OCI-LY1 (cell line): Measurements from ENCODE around the gene ZNF724.
"Not testable (repeated sequence)": the region's sequence is repeated elsewhere in the genome, so short reads cannot be mapped to it uniquely, and the experiment has no call there.

Source experiments
- H2AFZ ChIP-seq: fragments of 200-600 bp; sonication (generic), shearing (Covaris generic); 2 replicates; pipeline ENCODE4 v1.6.0; 2014; ENCODE audit warnings: antibody characterized with exemption, mild to moderate bottlenecking, low read length
- H3F3A ChIP-seq: fragments of 200-600 bp; sonication (generic), shearing (Covaris generic); 2 replicates; pipeline ENCODE4 v1.6.0; 2014; ENCODE audit warnings: mild to moderate bottlenecking, antibody characterized with exemption, low read length, moderate library complexity; ENCODE audit not compliant: insufficient read depth
- H3K27ac ChIP-seq: fragments of 200-600 bp; sonication (generic); 2 replicates; pipeline ENCODE4 v1.5.1; 2014; ENCODE audit warnings: low read length, mixed run types, mild to moderate bottlenecking, low read depth; ENCODE audit not compliant: poor library complexity, severe bottlenecking
- H3K27me3 ChIP-seq: fragments of 200-600 bp; sonication (generic); 2 replicates; pipeline ENCODE4 v1.6.0; 2014; ENCODE audit warnings: antibody characterized with exemption, mild to moderate bottlenecking, low read length, moderate library complexity; ENCODE audit not compliant: insufficient read depth
- H3K36me3 ChIP-seq: fragments of 200-600 bp; sonication (generic); 2 replicates; pipeline ENCODE4 v1.6.1; 2014; ENCODE audit warnings: mild to moderate bottlenecking, antibody characterized with exemption, low read length, moderate library complexity, mixed read lengths; ENCODE audit not compliant: insufficient read depth
- H3K4me1 ChIP-seq: fragments of 200-600 bp; sonication (generic); 2 replicates; pipeline ENCODE4 v1.5.1; 2014; ENCODE audit warnings: mild to moderate bottlenecking, low read length, moderate library complexity; ENCODE audit not compliant: insufficient read depth, severe bottlenecking
- H3K4me2 ChIP-seq: fragments of 200-600 bp; sonication (generic), shearing (Covaris generic); 2 replicates; pipeline ENCODE4 v1.6.1; 2014; ENCODE audit warnings: low read length
- H3K4me3 ChIP-seq: fragments of 200-600 bp; sonication (generic); 2 replicates; pipeline ENCODE4 v1.5.1; 2014; ENCODE audit warnings: low read length, low read depth, mild to moderate bottlenecking, mixed read lengths; ENCODE audit not compliant: poor library complexity, severe bottlenecking
- H3K79me2 ChIP-seq: fragments of 200-600 bp; shearing (Covaris generic); 2 replicates; pipeline ENCODE4 v1.6.1; 2016; ENCODE audit warnings: mixed run types, low read length, mixed read lengths; ENCODE audit not compliant: insufficient read depth
- H3K9ac ChIP-seq: fragments of 200-600 bp; sonication (generic), shearing (Covaris generic); 2 replicates; pipeline ENCODE4 v1.6.1; 2014; ENCODE audit warnings: mild to moderate bottlenecking, low read length, mixed read lengths
- H3K9me2 ChIP-seq: fragments of 200-600 bp; sonication (generic), shearing (Covaris generic); 2 replicates; pipeline ENCODE4 v1.6.1; 2014; ENCODE audit warnings: low read depth, mild to moderate bottlenecking, low read length, mixed read lengths
- H3K9me3 ChIP-seq: fragments of 200-600 bp; shearing (Covaris generic); 2 replicates; pipeline ENCODE4 v1.6.1; 2014; ENCODE audit warnings: low read length, mixed read lengths
- H4K20me1 ChIP-seq: fragments of 200-600 bp; sonication (generic), shearing (Covaris generic); 2 replicates; pipeline ENCODE4 v1.6.0; 2016; ENCODE audit warnings: mild to moderate bottlenecking, low read length; ENCODE audit not compliant: insufficient read depth
- EZH2 ChIP-seq: fragments of 200-600 bp; sonication (generic), shearing (Covaris generic); IDR thresholded peaks from 2 replicates; pipeline ENCODE4 v1.8.0; 2017; ENCODE audit warnings: borderline replicate concordance, mixed run types, mild to moderate bottlenecking, antibody characterized with exemption, low read length, moderate library complexity, mixed read lengths
- TF ChIP-seq, protein P1 (sequence below): fragments of 200-600 bp; sonication (generic), shearing (Covaris generic); IDR thresholded peaks from 2 replicates; pipeline ENCODE4 v1.5.1; 2017; ENCODE audit warnings: mild to moderate bottlenecking, antibody characterized with exemption, low read length, moderate library complexity, mixed read lengths

The ZNF724 gene

DNA sequence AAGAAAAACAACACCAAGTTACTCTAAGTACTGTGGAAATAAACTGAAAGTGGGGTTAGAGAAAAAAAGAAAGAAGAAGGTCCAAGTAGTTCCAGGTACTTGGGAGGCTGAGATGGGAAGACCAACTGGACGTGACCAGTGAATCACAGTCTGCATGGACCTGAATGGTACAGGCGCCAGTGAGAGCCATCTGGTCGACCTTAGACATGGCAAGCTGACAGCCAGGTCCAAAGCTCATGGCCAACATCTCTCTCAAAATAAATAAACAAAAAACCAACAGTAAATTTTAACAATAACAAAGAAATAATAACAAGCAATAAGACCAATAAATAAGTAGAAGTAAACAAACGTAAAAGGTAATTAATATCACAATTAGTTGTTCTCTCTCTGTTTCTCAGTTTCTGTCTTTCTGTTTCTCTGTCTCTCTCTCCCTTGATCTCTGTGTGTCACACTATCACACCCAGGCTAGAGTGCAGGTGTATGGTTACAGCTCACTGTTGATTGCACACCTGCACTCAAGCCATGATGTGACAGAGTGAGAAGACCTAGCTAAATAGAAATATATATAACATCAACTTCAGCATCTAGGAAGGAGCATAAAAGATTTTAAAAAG is 31.6 kb upstream of the ZNF724 start:
- no peaks in the 10 kb centered on the region for H3K4me1 ChIP-seq
- H3K9me3 ChIP-seq, result no peaks in the 10 kb centered on the region; the same call in 1 of the 2 replicates
- no peak for TF ChIP-seq EZH2
- TF ChIP-seq, protein P1, sequence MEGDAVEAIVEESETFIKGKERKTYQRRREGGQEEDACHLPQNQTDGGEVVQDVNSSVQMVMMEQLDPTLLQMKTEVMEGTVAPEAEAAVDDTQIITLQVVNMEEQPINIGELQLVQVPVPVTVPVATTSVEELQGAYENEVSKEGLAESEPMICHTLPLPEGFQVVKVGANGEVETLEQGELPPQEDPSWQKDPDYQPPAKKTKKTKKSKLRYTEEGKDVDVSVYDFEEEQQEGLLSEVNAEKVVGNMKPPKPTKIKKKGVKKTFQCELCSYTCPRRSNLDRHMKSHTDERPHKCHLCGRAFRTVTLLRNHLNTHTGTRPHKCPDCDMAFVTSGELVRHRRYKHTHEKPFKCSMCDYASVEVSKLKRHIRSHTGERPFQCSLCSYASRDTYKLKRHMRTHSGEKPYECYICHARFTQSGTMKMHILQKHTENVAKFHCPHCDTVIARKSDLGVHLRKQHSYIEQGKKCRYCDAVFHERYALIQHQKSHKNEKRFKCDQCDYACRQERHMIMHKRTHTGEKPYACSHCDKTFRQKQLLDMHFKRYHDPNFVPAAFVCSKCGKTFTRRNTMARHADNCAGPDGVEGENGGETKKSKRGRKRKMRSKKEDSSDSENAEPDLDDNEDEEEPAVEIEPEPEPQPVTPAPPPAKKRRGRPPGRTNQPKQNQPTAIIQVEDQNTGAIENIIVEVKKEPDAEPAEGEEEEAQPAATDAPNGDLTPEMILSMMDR, result no peak
- no peaks in the 10 kb centered on the region for H3K36me3 ChIP-seq
- no peaks in the 10 kb centered on the region for H3F3A ChIP-seq
- no peaks in the 10 kb centered on the region for H3K9me2 ChIP-seq
- H4K20me1 ChIP-seq, result no peaks in the 10 kb centered on the region
- no peaks in the 10 kb centered on the region for H3K27me3 ChIP-seq
- H3K27ac ChIP-seq, result no peak overlapping the region
- no peak overlapping the region for H3K4me3 ChIP-seq
- H2AFZ ChIP-seq, result peak overlapping the region; percentile 98; the same call in 1 of the 2 replicates
- no peaks in the 10 kb centered on the region for H3K79me2 ChIP-seq
- no peak overlapping the region for H3K9ac ChIP-seq
- H3K4me2 ChIP-seq, result no peak overlapping the region

DNA sequence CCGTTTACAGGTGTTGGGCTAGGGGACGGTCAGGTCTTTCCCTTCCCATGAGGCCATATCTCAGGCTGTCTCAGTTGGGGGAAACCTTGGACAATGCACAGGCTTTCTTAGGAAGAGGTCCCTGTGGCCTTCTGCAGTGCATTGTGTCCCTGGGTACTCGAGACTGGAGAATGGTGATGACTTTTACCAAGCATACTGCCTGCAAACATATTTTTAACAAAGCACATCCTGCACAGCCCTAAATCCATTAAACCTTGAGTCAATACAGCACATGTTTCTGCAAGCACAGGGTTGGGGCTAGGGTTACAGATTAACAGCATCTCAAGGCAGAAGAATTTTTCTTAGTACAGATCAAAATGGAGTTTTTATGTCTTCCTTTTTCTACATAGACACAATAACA is 27.9 kb upstream of the ZNF724 start:
- H2AFZ ChIP-seq, H3K9me3 ChIP-seq, H3K27me3 ChIP-seq, H3K4me3 ChIP-seq, H3K27ac ChIP-seq, H4K20me1 ChIP-seq, H3K4me1 ChIP-seq, H3K79me2 ChIP-seq, H3K9ac ChIP-seq, H3K4me2 ChIP-seq, H3K9me2 ChIP-seq, H3F3A ChIP-seq, H3K36me3 ChIP-seq: not testable (repeated sequence)

DNA sequence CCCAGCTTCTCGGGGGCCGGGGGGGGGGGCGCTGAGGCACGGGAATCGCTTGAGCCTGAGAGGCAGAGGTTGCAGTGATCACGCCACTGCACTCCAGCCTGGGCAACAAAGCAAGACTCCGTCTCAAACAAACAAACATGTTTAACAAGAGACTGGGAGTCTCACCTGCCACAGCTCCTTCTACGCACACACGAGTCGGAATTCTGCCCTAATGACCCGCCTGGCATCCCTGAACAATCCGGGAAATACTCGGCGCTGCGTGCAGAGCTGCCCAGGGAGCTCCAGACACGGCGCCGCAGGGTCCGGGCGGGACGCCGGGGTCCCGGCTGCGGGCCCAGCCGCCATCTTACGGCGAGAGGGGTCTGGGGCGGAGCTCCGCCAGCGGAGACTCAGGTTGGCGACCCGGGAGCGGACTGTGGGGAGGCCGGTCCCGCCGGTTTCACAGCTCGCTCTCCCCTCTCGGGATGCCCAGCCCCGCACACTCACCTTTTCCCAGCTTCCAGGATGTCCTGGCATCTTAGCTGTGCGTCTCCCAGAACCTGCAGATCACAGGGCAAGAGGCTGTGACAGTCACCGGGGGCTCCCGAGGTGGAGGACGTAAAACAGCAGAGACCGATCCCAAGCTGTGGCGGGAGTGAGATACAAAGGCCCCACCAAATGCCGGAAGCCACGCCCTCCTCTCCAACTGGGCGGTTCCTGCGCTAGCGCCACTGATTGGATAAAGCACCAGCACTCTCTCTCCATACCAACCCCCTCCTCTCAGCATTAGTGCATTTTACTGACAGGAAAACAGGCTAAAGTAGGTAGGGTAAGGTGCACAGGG is 23.6 kb upstream of the ZNF724 start:
- H3K9me2 ChIP-seq, result no peaks in the 10 kb centered on the region
- H3K9ac ChIP-seq, result peak overlapping the region; percentile 79
- H3K4me2 ChIP-seq, result peak overlapping the region; percentile 73
- H3K4me1 ChIP-seq, result peaks cover 10% of the 10 kb centered on the region
- H2AFZ ChIP-seq, result no peak overlapping the region
- peak overlapping the region; percentile 90 for H3K4me3 ChIP-seq
- H3K9me3 ChIP-seq, result no peaks in the 10 kb centered on the region
- H4K20me1 ChIP-seq, result no peaks in the 10 kb centered on the region
- no peaks in the 10 kb centered on the region for H3F3A ChIP-seq
- H3K27ac ChIP-seq, result peak overlapping the region; percentile 49
- peaks cover 31% of the 10 kb centered on the region for H3K36me3 ChIP-seq
- H3K27me3 ChIP-seq, result no peaks in the 10 kb centered on the region
- peaks cover 7% of the 10 kb centered on the region; the same call in 1 of the 2 replicates for H3K79me2 ChIP-seq
- TF ChIP-seq, protein P1, result peak; percentile 25; the same call in 1 of the 2 replicates
- TF ChIP-seq EZH2, result no peak
